SH-SY5Y (cell line): Measurements from ENCODE around the gene UBA7.

Source experiments
- GATA2 ChIP-seq: IDR thresholded peaks from 2 replicates; pipeline ENCODE4 v1.6.1; 2011; ENCODE audit warnings: mild to moderate bottlenecking, low read depth, low read length
- GATA3 ChIP-seq: IDR thresholded peaks from 2 replicates; pipeline ENCODE4 v1.6.1; 2011; ENCODE audit warnings: low read depth, mild to moderate bottlenecking, low read length, moderate library complexity

GRCh38 chr3:49799105-49799504, 14.6 kb downstream of the UBA7 start:
- TF ChIP-seq GATA3 (no peak), GATA2 (no peak)
